ENCODE results near the gene STAT6. TPM values are rescaled to one million over a fixed set of nuclear protein-coding genes. Genes with fewer than 3 reads are reported as not detected.
A peak's percentile ranks its signal among the peaks of the same experiment; 100 is the strongest.

The STAT6 gene
- total and polyA plus RNA-seq, 10 of the 15 experiments (the other 5 are each of a cell fraction or from before 2014, with no cell fraction given): 14.2 to 176 (median 89.6) TPM

- no peak for TF ChIP-seq IRF3 (IDR thresholded peaks at IDR 0.05)
- TF ChIP-seq ZNF207 (IDR thresholded peaks at IDR 0.05; ENCODE audit: borderline replicate concordance): no peak
- TF ChIP-seq IRF5 (IDR thresholded peaks at IDR 0.05; ENCODE audit: borderline replicate concordance): no peak
- TF ChIP-seq HDAC2 (IDR thresholded peaks at IDR 0.05): no peak
Observed at GRCh38 chr12:57087691-57088353, 23.3 kb downstream of the STAT6 start (continued).

GRCh38 chr12:57087010-57087690, 24.0 kb downstream of the STAT6 start:
- Histone ChIP-seq H3K4me1 (ENCODE audit: control insufficient read depth, insufficient read depth, low read length) (peaks cover 23% of the 10 kb centered on the region), H3K9me3 (replicated peaks; ENCODE audit: control insufficient read depth, insufficient read depth, low read length) (no peaks in the 10 kb centered on the region), H3K27me3 (replicated peaks in 1 of 2; ENCODE audit: control insufficient read depth in 2 of 2, insufficient read depth in 2 of 2, low read length in 1 of 2) (no peaks in the 10 kb centered on the region), H3K4me2 (ENCODE audit: control insufficient read depth, insufficient read depth) (peak overlapping the region; percentile 95), H3K27ac (ENCODE audit: control insufficient read depth, insufficient read depth) (peak overlapping the region; percentile 98), H3K9ac (ENCODE audit: control insufficient read depth, insufficient read depth, low read length) (peak overlapping the region; percentile 95), H3K4me3 (peak overlapping the region; percentile 95), H3K36me3 (ENCODE audit: control insufficient read depth in 2 of 2, insufficient read depth in 2 of 2, low read length in 1 of 2) (peaks cover 2 to 7% of the 10 kb centered on the region in 2 experiments; a peak in 3 of 4 replicates), H2AFZ (ENCODE audit: control insufficient read depth, low read depth, low read length) (peak overlapping the region; percentile 61), H4K20me1 (ENCODE audit: control insufficient read depth, insufficient read depth) (no peaks in the 10 kb centered on the region), H3K79me2 (ENCODE audit: control insufficient read depth, insufficient read depth, low read length) (peaks cover 26% of the 10 kb centered on the region)
- in situ Hi-C loops (cut with MboI): loop anchor here (10.0 kb wide), 1 partner anchor 452 kb away; the partner anchor contains the start of gene BAZ2A
- ChIA-PET CTCF (interaction anchor here (1.0 to 9.0 kb wide), 4 partner anchors 8 to 23 kb away, joined by 3 to 144 read pairs (median 40); partner anchors contain the start of genes NEMP1 and STAT6), SMC1A (ENCODE audit: uncharacterized antibody, unreplicated experiment) (interaction anchor here (1.0 to 9.2 kb wide), 3 partner anchors 8 to 24 kb away, joined by 6 to 169 read pairs (median 29); partner anchors contain the start of gene STAT6), POLR2A (interaction anchor here (0.6 to 5.1 kb wide), 7 partner anchors 8 to 402 kb away, joined by 3 to 41 read pairs (median 4); partner anchors contain the start of genes NEMP1 and STAT6), RAD21 (ENCODE audit: unreplicated experiment) (interaction anchor here (0.6 to 8.8 kb wide), 6 partner anchors 8 to 403 kb away, joined by 3 to 199 read pairs (median 16); partner anchors contain the start of genes NEMP1 and STAT6)
- intact Hi-C loops (cut with micrococcal nuclease; ENCODE audit: unreplicated experiment): loop anchor here (1.0 to 5.0 kb wide), 4 partner anchors 8 to 450 kb away; partner anchors contain the start of genes PTGES3 and STAT6
- ATAC-seq (peak; percentile 67), FAIRE-seq (no peak), DNase-seq (ENCODE audit: low read depth, low spot score) (no peak)
- WGBS (ENCODE audit: insufficient coverage, insufficient replicate concordance, low lambda C conversion rate, missing lambda C conversion rate): 0% methylated on average over 29 of the region's 52 CpGs
- no TSS peak for BruUV-seq (replicated peaks)
- no peak for TF ChIP-seq CREB1 (IDR thresholded peaks at IDR 0.05; ENCODE audit: low read depth)
- peak; percentile 14; the same call in 2 of the 3 replicates for TF ChIP-seq POU2F2 (IDR thresholded peaks at IDR 0.05; ENCODE audit: borderline replicate concordance, low read depth, low read length)
- peak; percentile 63; the same call in 1 of the 2 replicates for TF ChIP-seq MEF2A (IDR thresholded peaks at IDR 0.05; ENCODE audit: insufficient read depth, low read depth, low read length)
- no peak for TF ChIP-seq FOXM1 (IDR thresholded peaks at IDR 0.05; ENCODE audit: low read depth, low read length)
- peak; percentile 7; the same call in 1 of the 2 replicates for TF ChIP-seq GATAD2B (conservative IDR thresholded peaks at IDR 0.05; ENCODE audit: low read depth)
- no peak for TF ChIP-seq RAD21 (IDR thresholded peaks at IDR 0.05; ENCODE audit: insufficient read depth, low read depth, low read length)
- TF ChIP-seq BCL11A (IDR thresholded peaks at IDR 0.05; ENCODE audit: low read depth, low read length): 0 out of 2 replicates have a peak, but pooled peaks have one; percentile 6
- TF ChIP-seq HSF1 (IDR thresholded peaks at IDR 0.05; ENCODE audit: low read depth, low read length): no peak
- TF ChIP-seq SRF (IDR thresholded peaks at IDR 0.05; ENCODE audit: low read depth in 2 of 2, low read length in 2 of 2): no peak
- TF ChIP-seq CHD1 (IDR thresholded peaks at IDR 0.05; ENCODE audit: low read depth, low read length): peak; percentile 33; the same call in 1 of the 2 replicates
- peak; percentile 15 for TF ChIP-seq SP1 (IDR thresholded peaks at IDR 0.05; ENCODE audit: low read depth, low read length)
- peak; percentile 38 for TF ChIP-seq DPF2 (IDR thresholded peaks at IDR 0.05)
- 0 out of 2 replicates have a peak, but pooled peaks have one; percentile 4 for TF ChIP-seq PAX5 (IDR thresholded peaks at IDR 0.05; ENCODE audit: borderline replicate concordance, low read depth, low read length)
- peak; percentile 52; the same call in 1 of the 2 replicates for TF ChIP-seq BACH1 (IDR thresholded peaks at IDR 0.05; ENCODE audit: borderline replicate concordance)
